ENCODE results near the gene EGLN3. TPM values are rescaled to one million over a fixed set of nuclear protein-coding genes. Genes with fewer than 3 reads are reported as not detected.
A peak's percentile ranks its signal among the peaks of the same experiment; 100 is the strongest.

EGLN3 gene
- polyA plus RNA-seq, 6 donors from 2014 or later, result 0.16 to 1.4 (median 0.77) TPM; not detected in 1

DNA sequence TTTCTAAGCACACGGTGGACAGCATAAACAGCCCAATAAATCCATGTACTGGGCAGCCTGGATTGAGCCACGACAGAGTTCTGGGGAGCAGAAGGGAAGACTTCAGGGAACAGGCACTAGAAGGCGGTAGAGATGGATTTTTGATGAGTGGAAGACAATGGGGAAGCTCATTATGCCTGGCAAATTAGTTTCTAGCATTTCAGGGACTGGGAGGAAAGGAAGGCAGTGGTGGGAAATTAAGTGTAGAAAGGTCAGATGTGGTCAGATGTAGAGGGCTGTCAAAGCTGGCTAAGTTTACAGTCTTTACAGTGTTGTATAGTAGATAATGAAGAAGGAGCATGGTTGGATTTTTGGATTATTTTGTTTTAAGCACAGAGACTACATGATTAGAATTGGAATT, 9.2 kb downstream of the EGLN3 start:
- Mint-ChIP-seq H3K36me3 (no peaks in the 10 kb centered on the region), H3K4me3 (no peak overlapping the region), H3K4me1 (peaks cover 0 to 6% (median 0%) of the 10 kb centered on the region in 3 donors), H3K27ac (no peak overlapping the region), H3K27me3 (peaks cover 5 to 22% (median 11%) of the 10 kb centered on the region in 3 donors), H3K9me3 (no peaks in the 10 kb centered on the region)
- ATAC-seq (ENCODE audit: low read depth in 2 of 2) (no peak), DNase-seq (no peak)

DNA sequence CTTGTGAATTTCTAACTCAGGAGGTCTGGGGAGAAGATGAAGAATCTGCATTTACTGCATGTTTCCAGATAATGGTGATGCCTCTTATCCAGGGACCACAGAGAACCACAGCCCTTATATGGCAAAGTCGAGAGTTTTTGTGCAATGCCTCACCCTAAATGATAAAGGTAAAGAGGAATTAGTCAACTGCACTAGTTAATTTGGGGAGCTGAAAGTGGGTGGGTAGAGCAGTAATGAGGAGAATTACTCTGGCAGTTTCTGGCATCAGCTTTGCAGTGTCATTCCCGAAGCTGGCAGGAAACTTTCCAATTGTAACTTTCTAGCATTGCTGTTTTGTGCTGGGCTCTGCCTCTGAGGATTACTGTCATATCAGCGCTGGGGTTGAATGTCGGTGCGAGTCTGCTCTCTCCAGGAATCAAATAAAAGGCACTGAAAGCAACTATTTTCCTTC, 10.3 kb downstream of the EGLN3 start:
- no peaks in the 10 kb centered on the region for H3K4me1 Mint-ChIP-seq
- DNase-seq (no peak), ATAC-seq (ENCODE audit: low read depth in 2 of 2) (no peak)
- H3K4me3 Mint-ChIP-seq, result no peak overlapping the region
- peaks cover 4 to 22% (median 11%) of the 10 kb centered on the region in 3 donors for H3K27me3 Mint-ChIP-seq
- no peak overlapping the region for H3K27ac Mint-ChIP-seq
- no peaks in the 10 kb centered on the region for H3K9me3 Mint-ChIP-seq
- H3K36me3 Mint-ChIP-seq, result no peaks in the 10 kb centered on the region

DNA sequence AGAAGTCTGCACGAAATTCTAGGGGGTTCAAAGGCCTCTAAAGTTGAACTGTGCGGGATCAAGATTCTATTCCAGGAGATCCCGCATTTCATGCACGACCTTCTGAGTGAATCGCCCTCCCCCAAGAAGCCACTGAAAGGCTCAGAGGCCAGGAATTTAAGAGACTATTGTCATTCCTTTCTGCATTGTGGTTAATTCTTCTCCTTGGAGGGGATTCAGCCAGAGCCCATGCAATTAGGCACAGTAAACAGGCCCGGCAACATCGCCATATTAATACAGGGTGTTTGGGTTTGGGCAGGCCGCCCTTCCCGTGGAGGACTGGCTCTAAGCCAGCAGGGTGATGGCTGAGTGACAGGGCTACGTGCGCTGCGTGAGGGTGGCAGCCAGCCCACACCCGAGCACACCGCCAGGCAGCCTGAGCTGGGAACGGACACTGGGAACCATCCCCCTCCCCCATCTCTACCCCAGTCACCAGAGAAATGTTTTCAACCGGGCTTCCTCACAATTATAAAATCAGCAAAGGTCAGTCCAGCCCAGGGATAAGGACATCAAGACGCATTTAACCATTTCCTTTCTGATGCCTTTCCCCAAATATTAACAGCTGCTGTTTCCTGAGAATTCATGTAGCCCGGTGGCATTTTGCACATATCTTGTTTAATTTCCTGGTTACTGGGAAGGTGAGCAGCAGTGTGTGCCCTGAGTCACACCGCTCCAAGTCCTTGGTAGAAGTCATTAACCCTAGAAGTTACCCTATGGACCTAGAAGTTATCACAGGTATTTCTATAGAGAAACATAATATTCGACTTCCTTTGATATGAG, 12.5 kb downstream of the EGLN3 start:
- H3K27ac Mint-ChIP-seq, result no peak overlapping the region
- no peak for ATAC-seq (ENCODE audit: low read depth in 2 of 2)
- no peaks in the 10 kb centered on the region for H3K36me3 Mint-ChIP-seq
- DNase-seq, result no peak
- H3K4me1 Mint-ChIP-seq, result no peaks in the 10 kb centered on the region
- H3K9me3 Mint-ChIP-seq, result no peaks in the 10 kb centered on the region
- H3K27me3 Mint-ChIP-seq, result peaks cover 0 to 16% (median 11%) of the 10 kb centered on the region in 3 donors
- H3K4me3 Mint-ChIP-seq, result peak overlapping the region in 1 of 8 donors; percentile 35

DNA sequence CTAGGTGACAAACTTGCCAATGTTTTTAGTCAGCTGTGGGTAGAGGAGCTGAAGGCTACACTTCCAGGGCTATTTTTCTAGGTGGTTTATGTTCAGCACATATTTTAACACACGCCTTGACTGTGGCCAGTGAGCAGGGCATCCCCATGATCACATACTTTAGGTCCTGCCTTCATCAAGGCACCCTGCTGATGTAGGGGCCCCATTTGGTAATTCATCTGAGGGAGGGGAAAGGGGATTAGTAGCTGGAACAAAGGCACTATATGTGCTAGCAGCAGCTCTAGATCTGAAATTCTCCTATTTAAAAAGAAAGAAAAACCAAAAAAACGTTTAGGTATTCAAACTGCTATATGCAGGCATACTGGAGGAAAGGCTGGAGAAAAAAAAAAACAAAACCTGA, 14.5 kb downstream of the EGLN3 start:
- no peak overlapping the region for H3K4me3 Mint-ChIP-seq
- no peaks in the 10 kb centered on the region for H3K9me3 Mint-ChIP-seq
- peaks cover 0 to 10% (median 6%) of the 10 kb centered on the region in 3 donors for H3K27me3 Mint-ChIP-seq
- no peak for DNase-seq
- no peaks in the 10 kb centered on the region for H3K36me3 Mint-ChIP-seq
- no peaks in the 10 kb centered on the region for H3K4me1 Mint-ChIP-seq
- ATAC-seq (ENCODE audit: low read depth in 2 of 2), result no peak
- no peak overlapping the region for H3K27ac Mint-ChIP-seq

DNA sequence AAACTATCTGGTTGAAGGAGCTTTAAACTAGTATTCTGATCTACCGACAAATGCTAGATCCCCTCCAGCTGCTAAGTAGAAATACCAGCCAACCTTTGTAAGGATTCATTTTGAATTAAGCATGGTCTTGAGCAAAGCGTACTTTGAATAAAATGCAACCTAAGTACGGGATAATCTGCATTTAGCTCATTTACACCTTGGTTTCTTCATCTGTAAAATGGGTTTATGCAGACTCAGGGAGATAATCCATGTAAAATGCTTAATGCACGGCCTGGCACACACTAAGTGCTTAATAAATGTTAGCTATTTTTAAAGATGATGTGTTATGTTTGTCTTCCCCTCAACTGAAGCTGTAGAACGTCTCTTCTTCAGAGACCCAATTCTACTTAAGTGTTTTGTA, 15.9 kb downstream of the EGLN3 start:
- Mint-ChIP-seq H3K4me1 (no peaks in the 10 kb centered on the region), H3K27me3 (peaks cover 0 to 5% (median 0%) of the 10 kb centered on the region in 3 donors), H3K36me3 (no peaks in the 10 kb centered on the region), H3K27ac (no peak overlapping the region), H3K4me3 (no peak overlapping the region), H3K9me3 (no peaks in the 10 kb centered on the region)
- ATAC-seq (ENCODE audit: low read depth in 2 of 2), result no peak
- no peak for DNase-seq

DNA sequence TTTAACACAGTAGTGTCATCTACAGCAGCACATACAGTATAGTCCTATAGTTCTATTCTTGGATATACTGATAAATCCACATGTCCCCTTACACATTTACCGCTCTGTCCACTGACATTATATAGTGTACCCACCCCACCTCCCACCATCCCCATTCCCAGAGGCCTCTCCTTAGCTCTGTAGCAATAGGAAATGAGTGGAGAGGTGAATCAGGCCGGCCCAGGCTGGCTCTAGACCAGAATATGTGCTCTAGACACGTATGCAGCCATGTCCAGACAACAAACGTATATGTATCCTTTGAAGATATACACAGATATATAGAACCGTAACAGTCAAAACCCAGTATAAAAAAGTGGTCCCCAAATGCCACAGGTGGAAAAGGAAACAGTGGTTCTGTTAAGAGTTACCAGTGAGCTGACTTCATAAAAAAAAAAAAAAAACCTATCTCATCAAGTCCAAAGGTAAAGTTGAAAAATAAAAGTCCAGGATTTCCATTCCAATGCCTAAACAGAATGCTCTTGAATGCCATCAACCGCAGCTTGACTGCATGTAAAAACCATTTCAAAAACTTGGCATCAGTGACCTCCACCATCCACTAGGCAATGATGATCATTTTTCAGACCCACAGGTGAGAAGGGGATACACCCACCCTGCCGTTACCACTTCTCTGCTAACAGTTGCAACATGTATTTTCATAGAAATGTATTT, 16.7 kb downstream of the EGLN3 start:
- Mint-ChIP-seq H3K4me3 (no peak overlapping the region), H3K27ac (no peak overlapping the region), H3K4me1 (no peaks in the 10 kb centered on the region), H3K9me3 (no peaks in the 10 kb centered on the region), H3K36me3 (no peaks in the 10 kb centered on the region), H3K27me3 (peaks cover 0 to 5% (median 0%) of the 10 kb centered on the region in 3 donors)
- no peak for DNase-seq
- no peak for ATAC-seq (ENCODE audit: low read depth in 2 of 2)

DNA sequence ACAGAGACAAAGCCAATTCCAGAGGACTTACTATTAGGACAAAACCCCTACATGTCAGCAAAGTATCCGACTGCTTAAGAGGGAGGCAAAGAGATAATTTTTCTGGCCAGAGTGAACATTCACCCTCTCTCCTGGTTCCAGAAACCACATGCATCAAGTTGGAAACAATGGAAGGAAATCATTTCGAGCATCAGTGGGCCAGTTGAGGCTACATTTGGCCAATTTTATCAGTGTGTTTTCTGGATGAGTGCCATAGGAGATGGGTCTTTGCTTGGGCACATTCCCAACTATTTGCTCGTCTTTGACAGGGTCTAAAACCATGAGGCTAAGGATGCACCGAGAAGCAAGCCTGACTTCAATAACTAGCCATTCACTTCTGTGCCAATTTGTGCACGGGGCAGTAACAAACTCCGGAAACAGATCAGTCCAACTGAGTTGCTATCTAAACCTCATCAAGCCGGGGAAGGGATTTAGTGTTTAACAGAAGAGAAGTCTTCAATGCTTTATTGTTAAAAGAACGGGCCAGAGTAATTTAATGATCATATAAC, 17.4 kb downstream of the EGLN3 start:
- DNase-seq (no peak), ATAC-seq (ENCODE audit: low read depth in 2 of 2) (no peak)
- Mint-ChIP-seq H3K27ac (no peak overlapping the region), H3K4me3 (no peak overlapping the region), H3K9me3 (no peaks in the 10 kb centered on the region), H3K27me3 (peaks cover 0 to 3% (median 0%) of the 10 kb centered on the region in 3 donors), H3K4me1 (no peaks in the 10 kb centered on the region), H3K36me3 (no peaks in the 10 kb centered on the region)

DNA sequence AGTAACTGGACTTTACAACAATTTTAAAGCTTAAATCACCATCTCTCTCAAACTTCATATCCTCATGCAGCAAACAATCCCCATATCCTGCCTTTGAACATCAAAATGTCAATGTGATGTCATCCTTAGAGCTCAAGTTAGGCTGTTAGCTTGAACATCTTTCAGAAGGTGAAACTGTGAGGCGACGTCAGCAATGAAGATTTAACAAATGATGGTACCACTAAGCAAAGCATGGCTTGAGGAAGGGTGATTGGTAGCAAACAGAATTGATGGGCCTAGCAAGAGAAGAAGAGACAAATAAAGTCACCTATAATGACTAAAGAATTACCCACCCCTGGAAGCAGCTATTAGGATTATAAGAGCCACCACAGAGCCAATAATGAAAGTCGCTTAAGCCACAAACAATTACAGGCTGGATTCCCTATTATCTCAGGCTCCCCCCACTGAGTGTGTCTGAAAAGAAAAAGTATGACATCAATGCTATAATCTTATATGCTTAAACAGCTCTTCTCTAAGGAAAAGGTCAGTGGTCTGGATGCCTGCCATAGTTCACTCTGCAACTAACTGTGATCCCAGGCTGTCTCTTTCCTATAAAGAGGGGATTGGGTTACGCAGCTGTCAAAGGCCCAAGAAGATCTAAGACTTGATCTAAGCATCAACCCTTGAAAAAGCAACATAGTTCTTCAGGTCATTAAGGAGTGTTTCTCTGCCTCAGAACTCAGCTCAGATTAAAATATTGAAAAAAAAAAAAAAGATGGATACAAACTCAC, 18.1 kb downstream of the EGLN3 start:
- H3K4me3 Mint-ChIP-seq, result no peak overlapping the region
- no peaks in the 10 kb centered on the region for H3K27me3 Mint-ChIP-seq
- ATAC-seq (ENCODE audit: low read depth in 2 of 2), result no peak
- no peaks in the 10 kb centered on the region for H3K4me1 Mint-ChIP-seq
- no peak for DNase-seq
- H3K9me3 Mint-ChIP-seq, result no peaks in the 10 kb centered on the region
- no peak overlapping the region for H3K27ac Mint-ChIP-seq
- no peaks in the 10 kb centered on the region for H3K36me3 Mint-ChIP-seq

DNA sequence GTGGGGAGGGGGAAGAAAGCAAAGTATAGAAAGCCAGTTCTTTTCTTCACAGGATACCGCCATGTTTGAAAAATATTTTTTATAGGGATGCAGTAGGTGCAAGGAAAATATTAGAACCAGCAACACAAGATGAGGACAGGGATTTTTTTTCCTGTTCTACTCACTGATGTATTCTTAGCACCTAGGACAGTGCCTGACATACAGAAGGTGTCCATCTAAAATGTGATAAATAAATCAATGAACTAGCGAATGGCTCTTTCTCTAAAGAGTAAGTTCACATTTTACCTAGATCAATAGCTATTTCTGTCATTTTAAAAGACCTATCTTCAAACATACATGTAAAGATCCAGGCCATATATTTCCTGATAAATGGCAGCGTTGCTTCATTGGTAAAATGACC, 18.8 kb downstream of the EGLN3 start:
- ATAC-seq (ENCODE audit: low read depth in 2 of 2) (no peak), DNase-seq (no peak)
- Mint-ChIP-seq H3K27ac (no peak overlapping the region), H3K4me3 (no peak overlapping the region), H3K27me3 (no peaks in the 10 kb centered on the region), H3K9me3 (no peaks in the 10 kb centered on the region), H3K4me1 (no peaks in the 10 kb centered on the region), H3K36me3 (no peaks in the 10 kb centered on the region)

DNA sequence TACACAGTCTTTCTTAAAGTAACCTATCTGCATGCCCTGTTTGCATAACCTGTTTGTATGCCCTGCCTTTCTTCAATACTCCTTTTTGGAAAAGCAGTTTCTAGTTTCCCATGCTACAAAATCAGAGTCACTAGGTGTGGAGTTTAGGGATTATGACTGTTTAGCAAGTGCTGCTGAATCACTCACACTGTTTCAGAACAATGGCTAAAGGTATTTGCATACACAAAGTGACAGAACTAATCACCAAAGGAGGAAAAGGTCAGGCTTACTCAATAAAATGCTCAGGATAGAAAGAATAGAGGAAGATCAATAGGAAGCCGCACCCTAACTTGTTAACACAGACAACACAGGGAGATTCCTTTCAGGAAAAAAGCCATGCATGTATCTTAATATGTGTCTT, 19.4 kb downstream of the EGLN3 start:
- no peak overlapping the region for H3K27ac Mint-ChIP-seq
- H3K36me3 Mint-ChIP-seq, result no peaks in the 10 kb centered on the region
- H3K9me3 Mint-ChIP-seq, result no peaks in the 10 kb centered on the region
- DNase-seq (no peak), ATAC-seq (ENCODE audit: low read depth in 2 of 2) (no peak)
- H3K4me1 Mint-ChIP-seq, result no peaks in the 10 kb centered on the region
- H3K27me3 Mint-ChIP-seq, result no peaks in the 10 kb centered on the region
- no peak overlapping the region for H3K4me3 Mint-ChIP-seq

DNA sequence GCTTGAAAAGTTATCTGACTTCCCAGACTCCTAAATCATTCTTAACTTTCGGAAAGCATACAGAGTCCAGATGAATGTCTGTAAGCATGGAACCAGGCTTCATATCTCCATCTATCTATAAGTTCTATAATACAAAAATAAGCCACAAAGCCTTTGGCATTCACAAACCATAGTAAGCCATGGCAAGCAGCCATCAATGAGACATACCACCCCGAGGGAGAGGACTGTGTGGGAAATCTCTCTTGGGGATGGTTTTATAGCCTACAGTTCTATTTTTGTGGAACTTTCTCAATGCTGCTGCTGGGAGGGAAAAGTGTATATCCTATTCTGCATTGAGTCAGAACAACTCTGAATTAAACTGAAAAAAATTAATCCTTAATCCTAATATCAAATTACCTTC, 20.4 kb downstream of the EGLN3 start:
- no peaks in the 10 kb centered on the region for H3K36me3 Mint-ChIP-seq
- H3K27ac Mint-ChIP-seq, result no peak overlapping the region
- DNase-seq (no peak), ATAC-seq (ENCODE audit: low read depth in 2 of 2) (no peak)
- no peaks in the 10 kb centered on the region for H3K27me3 Mint-ChIP-seq
- peaks cover 0 to 1% (median 0%) of the 10 kb centered on the region in 7 donors for H3K9me3 Mint-ChIP-seq
- no peaks in the 10 kb centered on the region for H3K4me1 Mint-ChIP-seq
- H3K4me3 Mint-ChIP-seq, result no peak overlapping the region

DNA sequence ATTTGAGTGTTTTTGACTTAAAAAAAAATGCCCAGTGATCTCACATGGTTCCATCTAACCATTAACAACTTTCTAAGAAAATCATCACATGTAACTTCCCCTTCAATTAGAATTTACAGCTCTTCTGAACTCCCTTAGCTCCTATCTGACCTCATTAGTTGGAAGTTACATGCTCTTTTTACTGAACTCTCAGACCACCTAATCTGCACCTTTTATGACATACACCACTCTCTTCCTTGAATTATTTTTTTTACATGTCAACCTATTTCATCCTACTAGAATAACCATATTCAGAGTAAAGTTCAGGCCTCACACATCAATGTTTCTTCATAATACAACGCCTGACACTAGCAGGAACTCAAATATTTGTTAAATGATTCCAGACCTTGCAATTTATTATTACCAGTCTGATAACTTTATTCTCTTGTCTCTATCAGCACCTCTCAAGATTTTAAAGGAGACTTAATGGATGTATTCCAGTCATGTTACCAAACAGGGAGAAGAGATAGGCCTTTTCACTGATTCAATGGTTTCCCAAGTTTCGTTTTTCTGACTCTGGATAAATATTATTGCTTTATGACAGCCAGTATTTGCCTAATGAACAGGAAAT, 21.0 kb downstream of the EGLN3 start:
- H3K36me3 Mint-ChIP-seq, result no peaks in the 10 kb centered on the region

DNA sequence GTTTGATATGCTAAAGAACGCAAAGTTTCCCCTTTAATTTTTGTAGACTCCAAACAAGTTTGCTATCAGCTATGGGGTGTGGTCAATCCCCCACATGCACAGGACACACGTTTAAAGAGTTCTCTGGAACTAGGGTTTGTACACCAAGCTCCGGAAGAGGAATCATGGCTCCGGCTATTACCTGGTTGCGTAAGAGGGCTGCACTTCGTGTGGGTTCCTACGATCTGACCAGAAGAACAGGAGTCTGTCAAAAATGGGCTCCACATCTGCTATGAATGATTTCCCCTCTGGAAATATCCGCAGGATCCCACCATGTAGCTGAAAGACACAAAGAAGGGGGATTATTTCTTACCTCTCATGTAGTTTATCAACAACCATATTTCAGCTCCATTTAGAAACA, 22.0 kb downstream of the EGLN3 start:
- Mint-ChIP-seq H3K4me3 (no peak overlapping the region), H3K36me3 (no peaks in the 10 kb centered on the region)

More for the DNA sequence above, 21.0 kb downstream of the EGLN3 start:
- Mint-ChIP-seq H3K9me3 (peaks cover 0 to 2% (median 0%) of the 10 kb centered on the region in 7 donors), H3K27ac (no peak overlapping the region), H3K4me1 (no peaks in the 10 kb centered on the region), H3K27me3 (no peaks in the 10 kb centered on the region), H3K4me3 (no peak overlapping the region)
- ATAC-seq (ENCODE audit: low read depth in 2 of 2) (no peak), DNase-seq (no peak)

More for the DNA sequence above, 22.0 kb downstream of the EGLN3 start:
- Mint-ChIP-seq H3K27me3 (no peaks in the 10 kb centered on the region), H3K27ac (no peak overlapping the region), H3K9me3 (peaks cover 0 to 2% (median 0%) of the 10 kb centered on the region in 7 donors), H3K4me1 (no peaks in the 10 kb centered on the region)
- DNase-seq (no peak), ATAC-seq (ENCODE audit: low read depth in 2 of 2) (no peak)

All from naive B cell (primary cell).